GM19240 (cell line): ENCODE measurements around the gene IL6R.

Experiments used
- DNase-seq: peaks from one replicate; pipeline ENCODE4 v3.0.0; 2011; ENCODE audit warnings: low spot score; ENCODE audit not compliant: insufficient read length

Gene IL6R

DNA sequence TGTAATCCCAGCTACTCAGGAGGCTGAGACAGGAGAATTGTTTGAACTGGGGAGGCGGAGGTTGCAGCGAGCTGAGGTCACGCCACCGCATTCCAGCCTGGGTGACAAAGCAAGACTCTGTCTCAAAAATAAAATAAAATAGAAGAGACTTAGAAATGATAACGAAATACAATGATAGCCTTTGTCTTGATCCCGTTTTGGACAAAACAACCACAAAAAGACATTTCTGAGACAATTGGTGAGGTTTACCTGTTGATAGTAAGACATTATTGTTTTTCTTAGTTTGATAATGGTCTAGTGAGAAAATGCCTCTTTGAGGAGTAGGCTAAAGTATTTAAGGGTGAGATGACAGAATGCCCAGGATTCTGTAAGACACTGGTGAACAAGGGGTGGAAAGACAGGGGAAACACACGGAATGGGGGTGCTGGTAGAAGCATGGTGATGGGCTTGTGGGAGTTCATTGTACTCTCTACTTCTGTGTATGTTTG, 109.0 kb downstream of the IL6R start:
- no peak for DNase-seq

GRCh38 chr1:154517661-154518060, 112.5 kb downstream of the IL6R start:
- DNase-seq = no peak
